AG09319 (cell line): ENCODE results near the gene YKT6.
"Not testable (repeated sequence)": the region's sequence is repeated elsewhere in the genome, so short reads cannot be mapped to it uniquely, and the experiment has no call there.

Source experiments
- DNase-seq: peaks from one replicate; pipeline ENCODE4 v3.0.0-alpha.2; 2010; ENCODE audit warnings: low read depth; ENCODE audit errors: extremely low read depth
- CTCF ChIP-seq: IDR thresholded peaks from 2 replicates; pipeline ENCODE4 v1.5.1; 2011; ENCODE audit warnings: low read depth, mild to moderate bottlenecking, inconsistent platforms, low read length, moderate library complexity

Gene YKT6

DNA sequence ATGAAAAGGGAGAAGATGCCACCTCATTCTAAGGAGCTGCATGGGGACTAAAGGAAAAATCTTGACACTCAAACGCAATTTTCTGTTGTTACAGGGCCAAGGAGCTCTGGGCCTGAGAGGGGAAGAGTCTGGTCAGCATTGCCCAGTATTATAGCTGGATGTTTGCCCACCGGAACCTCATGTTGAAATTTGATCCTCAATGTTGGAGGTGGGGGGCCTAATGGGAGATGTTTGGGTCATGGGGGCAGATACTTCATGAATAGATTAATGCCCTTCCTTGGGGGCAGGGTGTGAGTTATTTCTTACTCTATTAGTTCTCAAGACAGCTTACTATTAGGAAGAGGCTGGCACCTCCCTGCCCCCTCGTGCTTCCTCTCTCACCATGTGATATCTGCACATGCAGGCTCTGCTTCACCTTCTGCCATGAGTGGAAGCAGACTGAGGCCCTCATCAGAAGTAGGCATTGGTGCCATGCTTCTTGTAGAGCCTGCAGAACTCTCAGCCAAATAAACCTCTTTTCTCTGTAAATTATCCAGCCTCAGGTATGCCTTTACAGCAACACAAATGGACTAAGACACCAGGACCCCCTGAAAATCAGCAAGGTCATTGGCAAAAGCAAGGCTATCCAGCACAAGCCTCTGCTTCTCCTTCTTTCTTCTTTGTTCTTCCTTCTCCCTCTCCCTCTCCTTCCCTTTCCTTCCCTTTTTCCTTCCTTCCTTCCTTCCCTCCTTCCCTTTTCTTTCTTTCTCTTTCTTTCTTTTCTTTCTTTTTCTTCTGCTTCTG lies 26.7 kb upstream of the YKT6 start:
- no peak for DNase-seq
- no peak for TF ChIP-seq CTCF

- not testable (repeated sequence) for DNase-seq
Observed at GRCh38 chr7:44174694-44174948, 26.2 kb upstream of the YKT6 start.

GRCh38 chr7:44175730-44176129 lies 25.0 kb upstream of the YKT6 start:
- TF ChIP-seq CTCF = no peak
- DNase-seq = no peak

GRCh38 chr7:44176486-44176885 lies 24.3 kb upstream of the YKT6 start:
- TF ChIP-seq CTCF = no peak
- DNase-seq = no peak

GRCh38 chr7:44177570-44178131 lies 23.1 kb upstream of the YKT6 start:
- no peak for DNase-seq
- TF ChIP-seq CTCF = no peak

- no peak for TF ChIP-seq CTCF
- no peak for DNase-seq
Observed at GRCh38 chr7:44180631-44181030, 20.1 kb upstream of the YKT6 start.

- no peak for DNase-seq
- no peak for TF ChIP-seq CTCF
Observed at GRCh38 chr7:44182827-44183226, 18.0 kb upstream of the YKT6 start.

DNA sequence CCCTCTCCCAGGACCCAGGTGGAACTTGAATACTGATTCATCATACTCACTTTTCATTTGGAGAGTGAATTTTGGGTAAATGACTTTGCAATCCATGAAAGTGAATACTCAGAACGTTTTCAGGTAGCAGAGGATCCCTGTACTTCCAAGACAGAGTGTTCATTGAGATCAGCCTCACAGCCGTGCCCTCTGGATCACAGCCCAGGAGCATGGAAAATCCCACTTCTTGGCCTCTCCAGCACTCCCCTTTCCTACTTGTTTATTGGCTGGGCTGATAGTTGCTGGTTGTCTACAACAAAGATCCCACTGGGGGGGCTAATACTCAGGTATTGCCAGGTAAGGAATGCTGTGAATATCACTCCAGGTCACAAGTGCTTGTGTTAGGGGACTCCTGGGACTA lies 17.4 kb upstream of the YKT6 start:
- no peak for TF ChIP-seq CTCF
- no peak for DNase-seq
